A375 (cell line): Measurements from ENCODE around the gene ZBTB25. TPM values are rescaled to one million over a fixed set of nuclear protein-coding genes. Genes with fewer than 3 reads are reported as not detected.

ENCODE experiments used
- small RNA-seq: library from RNA; depleted of rRNA; stranded (forward); fragments of <200 nt; gene quantifications from one replicate; pipeline ENCODE3, GENCODE V24; 2014
- total RNA-seq: library from RNA; depleted of rRNA; stranded (reverse); fragments of >200 nt; shearing (Covaris generic); gene quantifications from 2 replicates; pipeline ENCODE4 v1.2.3, GENCODE V29; 2014; rRNA removed

Gene ZBTB25
- total RNA-seq = 2.2 and 2.7 TPM in 2 replicates

GRCh38 chr14:64503434-64504309, at the start of gene ZBTB25:
Gene ZBTB25, minus strand, starts transcription at chr14:64503838. Its CDS starts 13,305 bp downstream, at chr14:64490533.

GRCh38 chr14:64549791-64550620, 46.4 kb upstream of the ZBTB25 start, which contains the start of gene PPP1R36:
Gene PPP1R36, plus strand, starts transcription at chr14:64549961. Its CDS starts 37 bp downstream, at chr14:64549998.

GRCh38 chr14:64540208-64541202, 36.9 kb upstream of the ZBTB25 start, which contains the start of gene HSPA2:
Gene HSPA2, plus strand, starts transcription at chr14:64540741. Its CDS starts 109 bp downstream, at chr14:64540850.

GRCh38 chr14:64504310-64504896, 765 bp upstream of the ZBTB25 start, which contains the start of gene ZBTB1:
Gene ZBTB1, plus strand, starts transcription at chr14:64504770. Its CDS starts 16,735 bp downstream, at chr14:64521505.

GRCh38 chr14:64465191-64465822, 38.3 kb downstream of the ZBTB25 start, which contains the start of gene AKAP5:
Gene AKAP5, plus strand, starts transcription at chr14:64465499. Its CDS starts 2,896 bp downstream, at chr14:64468395.

Small RNA genes lying within 50 kb of the gene (small RNA-seq; reads per million reads assigned to genes)
- not detected for gene AL049869.4

Other genes with a start within 250 kb of the ZBTB25 start
- 0.15 TPM in 1 of 2 replicates, not detected in the other for gene ESR2, start 209.5 kb downstream of the ZBTB25 start, total RNA-seq
- 57.8 and 61.4 TPM in 2 replicates for gene MTHFD1, start 115.5 kb downstream of the ZBTB25 start, total RNA-seq
- 0.60 and 0.61 TPM in 2 replicates for gene AKAP5, start 38.3 kb downstream of the ZBTB25 start, total RNA-seq
- 18.9 and 29.1 TPM in 2 replicates for gene ZBTB1, start 932 bp upstream of the ZBTB25 start, total RNA-seq
- gene HSPA2, start 36.9 kb upstream of the ZBTB25 start, total RNA-seq = 2.7 and 4.5 TPM in 2 replicates
- not detected in 2 replicates for gene PPP1R36, start 46.1 kb upstream of the ZBTB25 start, total RNA-seq
- gene PLEKHG3, start 200.6 kb upstream of the ZBTB25 start, total RNA-seq = 10.1 and 13.5 TPM in 2 replicates